GM12865 (cell line): ENCODE data around the gene FUT8.

Experiments used
- DNase-seq: peaks from one replicate; pipeline ENCODE4 v3.0.0; 2010; ENCODE audit warnings: low read depth
- H3K4me3 ChIP-seq: 2 replicates; pipeline ENCODE4 v1.5.1; 2011; ENCODE audit warnings: mild to moderate bottlenecking, low read depth, low read length, control low read depth
- TF ChIP-seq, protein P1 (sequence below): IDR thresholded peaks from 2 replicates; pipeline ENCODE4 v1.5.1; 2011; ENCODE audit warnings: low read length, control low read depth, low read depth, inconsistent platforms; ENCODE audit not compliant: insufficient read depth; ENCODE audit errors: missing control alignments

The FUT8 gene

DNA sequence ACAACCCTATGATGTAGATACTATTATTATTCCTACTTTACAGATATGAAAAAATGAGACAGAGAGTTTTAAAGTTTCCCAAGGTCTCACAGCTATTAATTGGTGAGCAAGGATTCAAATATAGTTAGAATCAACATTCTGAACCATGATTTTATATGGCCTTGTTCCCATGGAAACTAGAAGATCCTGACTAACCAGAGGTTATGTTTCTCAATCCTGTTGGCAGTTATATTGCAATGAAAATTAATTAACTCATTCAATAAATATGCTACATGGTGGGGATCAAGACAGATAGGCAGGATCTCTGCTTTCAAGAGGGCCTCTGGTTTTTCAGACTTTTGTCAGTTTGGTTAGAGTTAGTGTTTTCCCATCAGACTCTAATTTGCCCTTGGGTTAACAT lies 9.3 kb upstream of the FUT8 start:
- H3K4me3 ChIP-seq: no peak overlapping the region
- TF ChIP-seq, protein P1, sequence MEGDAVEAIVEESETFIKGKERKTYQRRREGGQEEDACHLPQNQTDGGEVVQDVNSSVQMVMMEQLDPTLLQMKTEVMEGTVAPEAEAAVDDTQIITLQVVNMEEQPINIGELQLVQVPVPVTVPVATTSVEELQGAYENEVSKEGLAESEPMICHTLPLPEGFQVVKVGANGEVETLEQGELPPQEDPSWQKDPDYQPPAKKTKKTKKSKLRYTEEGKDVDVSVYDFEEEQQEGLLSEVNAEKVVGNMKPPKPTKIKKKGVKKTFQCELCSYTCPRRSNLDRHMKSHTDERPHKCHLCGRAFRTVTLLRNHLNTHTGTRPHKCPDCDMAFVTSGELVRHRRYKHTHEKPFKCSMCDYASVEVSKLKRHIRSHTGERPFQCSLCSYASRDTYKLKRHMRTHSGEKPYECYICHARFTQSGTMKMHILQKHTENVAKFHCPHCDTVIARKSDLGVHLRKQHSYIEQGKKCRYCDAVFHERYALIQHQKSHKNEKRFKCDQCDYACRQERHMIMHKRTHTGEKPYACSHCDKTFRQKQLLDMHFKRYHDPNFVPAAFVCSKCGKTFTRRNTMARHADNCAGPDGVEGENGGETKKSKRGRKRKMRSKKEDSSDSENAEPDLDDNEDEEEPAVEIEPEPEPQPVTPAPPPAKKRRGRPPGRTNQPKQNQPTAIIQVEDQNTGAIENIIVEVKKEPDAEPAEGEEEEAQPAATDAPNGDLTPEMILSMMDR: no peak
- no peak for DNase-seq

DNA sequence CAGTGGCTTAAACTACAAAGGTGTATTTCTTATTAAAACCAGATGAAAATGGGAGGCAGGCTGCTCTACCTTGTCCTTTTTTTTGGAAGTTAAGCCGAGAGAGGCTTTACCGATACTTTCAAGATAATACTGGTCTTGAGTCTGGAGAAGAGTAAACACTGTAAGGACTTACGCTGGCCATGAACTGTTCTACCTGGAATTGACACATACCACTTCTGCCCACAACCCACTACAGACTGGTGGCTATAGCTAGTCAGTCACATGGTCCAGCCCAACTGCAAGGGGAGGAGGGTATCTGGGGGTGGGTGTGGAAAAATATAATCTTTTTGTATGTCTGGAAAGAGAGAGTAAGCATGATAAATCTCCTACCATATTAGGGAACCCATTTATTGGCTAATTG lies 4.4 kb upstream of the FUT8 start:
- DNase-seq: no peak
- no peak overlapping the region for H3K4me3 ChIP-seq
- TF ChIP-seq, protein P1: no peak

DNA sequence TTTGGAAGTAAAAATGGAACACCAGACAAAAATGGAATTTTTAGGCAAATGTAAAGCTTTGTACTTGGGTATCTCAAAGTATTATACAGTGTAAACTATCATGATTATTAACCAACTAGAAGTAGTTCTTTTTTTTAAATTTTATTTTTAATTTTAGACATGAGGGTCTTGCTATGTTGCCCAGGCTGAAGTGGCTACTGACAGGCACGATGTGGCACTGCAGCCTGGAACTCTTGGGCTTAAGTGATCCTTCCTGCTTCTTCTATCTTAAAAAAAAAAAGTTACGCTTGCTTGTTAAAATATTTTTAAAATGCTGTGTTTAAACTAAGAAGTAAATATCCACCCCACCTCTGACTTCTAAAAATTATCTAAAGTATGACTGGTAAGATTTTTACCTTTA lies 1.9 kb upstream of the FUT8 start:
- TF ChIP-seq, protein P1: no peak
- H3K4me3 ChIP-seq: peak overlapping the region; percentile 80
- DNase-seq: no peak

DNA sequence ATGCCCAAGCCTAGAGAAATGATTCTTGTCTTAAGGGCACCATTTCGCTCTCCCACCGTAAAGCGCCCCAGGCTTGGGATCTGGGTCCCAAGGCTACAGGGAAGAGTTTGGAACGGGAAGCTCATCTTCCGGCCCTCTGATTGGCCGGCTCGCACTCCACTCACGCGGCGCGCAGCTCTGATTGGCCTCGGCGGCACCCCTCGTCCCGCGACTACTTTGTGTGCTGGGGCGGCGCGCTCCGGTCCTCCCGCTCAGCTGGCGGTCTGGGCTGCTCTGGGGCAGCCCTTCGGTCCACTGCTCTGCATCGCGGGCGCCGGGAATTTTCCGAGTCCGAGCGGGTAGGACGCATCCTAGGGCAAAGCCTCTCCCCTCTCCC lies 886 bp upstream of the FUT8 start:
- TF ChIP-seq, protein P1: no peak
- peak overlapping the region; percentile 80 for H3K4me3 ChIP-seq
- DNase-seq: peak; percentile 91

DNA sequence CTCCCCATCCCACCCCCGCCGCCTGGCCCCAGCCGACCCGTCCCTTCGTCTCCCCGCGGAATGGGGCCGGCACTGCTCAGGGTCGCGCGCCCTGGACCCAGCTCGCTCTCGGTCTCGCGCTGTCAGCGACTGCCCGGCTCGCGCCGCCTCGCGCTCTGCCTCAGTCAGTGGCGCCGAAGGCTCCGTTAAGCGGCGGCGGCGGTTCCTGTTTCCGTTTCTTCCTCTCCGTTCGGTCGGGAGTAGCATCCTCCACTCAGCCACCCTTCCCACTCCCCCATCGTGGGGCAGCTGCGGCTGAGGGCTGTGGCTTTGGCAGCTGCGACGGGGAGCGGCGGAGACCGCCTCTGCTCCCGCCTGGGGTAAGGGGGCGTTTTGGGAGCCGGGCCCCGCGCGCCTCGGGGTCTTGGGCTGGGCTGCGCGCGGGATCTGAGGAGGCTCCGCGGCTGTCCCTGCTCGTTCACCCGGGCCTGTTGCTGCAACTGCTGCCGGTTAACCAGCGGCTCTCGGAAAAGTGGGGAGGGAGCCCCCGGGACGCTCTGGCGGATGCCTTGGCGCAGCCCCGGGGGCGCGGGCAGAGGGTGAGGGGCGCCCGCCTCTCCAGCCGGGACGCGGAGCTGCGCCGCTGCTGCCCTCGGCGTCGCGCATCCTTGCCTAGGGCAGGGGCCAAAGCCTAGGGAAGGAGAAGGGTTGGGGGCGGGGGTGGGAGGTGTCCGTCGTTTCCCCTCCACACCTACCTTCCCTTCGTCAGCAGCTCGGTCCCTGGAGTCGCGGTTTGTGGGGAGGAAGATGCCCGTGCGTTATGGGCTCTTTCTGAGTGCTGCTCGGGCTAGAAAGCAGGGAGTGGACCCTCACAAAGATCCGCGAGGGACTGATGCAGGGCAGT lies 567 bp downstream of the FUT8 start:
- H3K4me3 ChIP-seq: peak overlapping the region; percentile 80
- TF ChIP-seq, protein P1: peak; percentile 11
- DNase-seq: peak; percentile 86

DNA sequence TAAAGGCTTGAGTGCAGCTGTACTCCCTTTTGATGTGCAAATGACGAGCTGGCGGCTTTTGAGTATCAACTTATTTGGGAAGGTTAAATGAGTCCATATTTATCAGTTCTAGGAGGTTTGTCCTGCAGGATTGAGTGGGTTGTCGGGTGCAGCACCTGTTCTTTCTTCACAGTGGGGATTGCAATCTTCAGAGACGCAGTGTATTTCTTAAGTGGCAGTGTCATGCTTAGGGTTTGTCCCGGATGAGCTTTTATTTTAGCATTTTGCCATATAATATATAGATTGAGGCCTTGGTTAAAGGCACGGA lies 1.2 kb downstream of the FUT8 start:
- TF ChIP-seq, protein P1: no peak
- DNase-seq: no peak
- H3K4me3 ChIP-seq: peak overlapping the region; percentile 80
